ENCODE data around the gene MMP3. TPM values are rescaled to one million over a fixed set of nuclear protein-coding genes. Genes with fewer than 3 reads are reported as not detected.

Gene MMP3
- not detected in 2 replicates for total RNA-seq

GRCh38 chr11:102843489-102843888, at the start of gene MMP3:
MMP3 (minus strand) TSS chr11:102843609; CDS start chr11:102843546, 63 bp downstream.

GRCh38 chr11:102874852-102875251, 31.4 kb upstream of the MMP3 start, which contains the start of gene MMP12:
MMP12 (minus strand) TSS chr11:102874982; CDS start chr11:102874937, 45 bp downstream.

GRCh38 chr11:102798012-102798746, 45.2 kb downstream of the MMP3 start, which contains the start of gene MMP1:
MMP1 (minus strand) TSS chr11:102798160; CDS start chr11:102798092, 68 bp downstream.

Other genes with a start within 250 kb of the MMP3 start
- gene MMP20, start 218.3 kb downstream of the MMP3 start, total RNA-seq, result not detected in 2 replicates
- not detected in 2 replicates for gene MMP27, start 137.8 kb downstream of the MMP3 start, total RNA-seq
- gene MMP8, start 118.7 kb downstream of the MMP3 start, total RNA-seq, result not detected in 2 replicates
- gene MMP10, start 63.0 kb downstream of the MMP3 start, total RNA-seq, result 0.95 and 1.2 TPM in 2 replicates
- gene MMP1, start 45.4 kb downstream of the MMP3 start, total RNA-seq, result 0.52 and 48.7 TPM in 2 replicates
- gene MMP12, start 31.4 kb upstream of the MMP3 start, total RNA-seq, result not detected in 2 replicates
- gene MMP13, start 112.1 kb upstream of the MMP3 start, total RNA-seq, result not detected in 2 replicates
- 31.0 and 35.6 TPM in 2 replicates for gene DCUN1D5, start 248.6 kb upstream of the MMP3 start, total RNA-seq

All from dermis lymphatic vessel endothelial cell (primary cell).